ENCODE results near the gene ZNF236.

DNA sequence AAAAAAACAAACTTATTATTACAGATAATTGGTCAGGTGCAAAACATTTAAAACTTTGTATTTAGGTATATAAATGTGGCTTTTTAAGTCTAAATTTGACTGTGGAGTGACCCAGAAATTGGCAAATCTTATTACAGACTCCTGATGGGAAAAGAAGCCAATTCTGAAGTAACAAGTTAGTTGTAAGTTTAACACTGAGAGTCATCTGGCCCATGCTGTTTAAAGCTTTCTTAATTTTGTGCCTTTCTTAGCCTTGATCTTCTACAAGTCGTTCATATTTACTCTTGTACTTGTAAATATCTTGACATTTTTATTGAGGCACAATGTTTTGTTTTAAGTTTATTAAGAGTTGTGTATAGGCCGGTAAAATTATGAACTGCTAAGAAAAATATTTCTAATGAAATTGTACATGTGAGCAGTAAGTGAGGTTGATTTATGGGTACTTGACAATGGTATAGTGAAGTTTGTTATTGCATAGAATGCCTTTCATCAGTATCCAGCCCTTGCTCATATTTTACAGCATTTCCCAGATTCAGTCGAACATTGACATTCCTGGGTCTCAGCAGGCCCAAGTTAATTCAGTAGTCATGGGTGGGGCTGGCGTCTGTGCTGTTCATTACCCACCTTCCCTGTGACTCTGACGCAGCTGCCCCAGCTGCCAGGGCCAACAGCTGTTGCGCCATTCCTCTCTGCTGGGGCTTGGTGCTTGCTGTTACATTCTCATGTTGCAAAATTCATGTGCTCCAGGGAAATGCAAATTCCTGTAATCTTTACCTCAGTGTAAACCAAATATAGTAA is 121.4 kb downstream of the ZNF236 start:
- no peak for TF ChIP-seq CTCF (IDR thresholded peaks at IDR 0.05; ENCODE audit: poor library complexity)
- TF ChIP-seq EZH2 (IDR thresholded peaks at IDR 0.05; ENCODE audit: borderline replicate concordance), result no peak
